ENCODE measurements around the gene PHACTR3. TPM values are rescaled to one million over a fixed set of nuclear protein-coding genes. Genes with fewer than 3 reads are reported as not detected.

Gene PHACTR3
- polyA plus RNA-seq, 2 of the 4 experiments (the other 2 are of a cell fraction): not detected

DNA sequence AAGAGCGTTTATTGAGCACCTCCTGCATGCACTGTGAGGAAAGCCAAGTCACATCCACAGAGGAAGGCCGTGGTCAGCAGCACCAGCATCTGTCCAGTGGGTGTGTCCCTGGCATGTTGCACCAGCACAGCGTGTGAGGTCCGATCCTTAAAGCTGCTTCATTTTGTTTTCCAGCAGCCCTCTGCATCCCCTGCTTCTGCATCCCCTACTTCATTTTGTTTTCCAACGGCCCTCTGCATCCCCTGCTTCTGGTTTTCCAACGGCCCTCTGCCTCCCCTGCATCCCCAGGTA, 181.3 kb downstream of the PHACTR3 start:
- DNase-seq (ENCODE audit: low read depth in 1 of 2, low spot score in 1 of 2): no peak
- POLR2A ChIA-PET: no interaction called here
- CTCF ChIA-PET: interaction anchor here (0.7 to 6.9 kb wide), 3 partner anchors 15 to 65 kb away, joined by 3 to 68 read pairs (median 3); no protein-coding TSS in a partner anchor
- Histone ChIP-seq H3K9me3 (no peaks in the 10 kb centered on the region), H3K4me1 (no peaks in the 10 kb centered on the region), H3K4me3 (no peak overlapping the region), H3K4me2 (no peak overlapping the region), H3K27ac (no peak overlapping the region)
- WGBS (ENCODE audit: missing lambda C conversion rate): 8% methylated on average over 5 of the region's 6 CpGs
- ATAC-seq: no peak
- FAIRE-seq: no peak
- TF ChIP-seq, protein P1, sequence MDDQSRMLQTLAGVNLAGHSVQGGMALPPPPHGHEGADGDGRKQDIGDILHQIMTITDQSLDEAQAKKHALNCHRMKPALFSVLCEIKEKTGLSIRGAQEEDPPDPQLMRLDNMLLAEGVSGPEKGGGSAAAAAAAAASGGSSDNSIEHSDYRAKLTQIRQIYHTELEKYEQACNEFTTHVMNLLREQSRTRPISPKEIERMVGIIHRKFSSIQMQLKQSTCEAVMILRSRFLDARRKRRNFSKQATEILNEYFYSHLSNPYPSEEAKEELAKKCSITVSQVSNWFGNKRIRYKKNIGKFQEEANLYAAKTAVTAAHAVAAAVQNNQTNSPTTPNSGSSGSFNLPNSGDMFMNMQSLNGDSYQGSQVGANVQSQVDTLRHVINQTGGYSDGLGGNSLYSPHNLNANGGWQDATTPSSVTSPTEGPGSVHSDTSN (IDR thresholded peaks at IDR 0.05): no peak
- TF ChIP-seq FOSL2 (IDR thresholded peaks at IDR 0.05) (no peak), FOSL2 (CRISPR knock-in tag; IDR thresholded peaks at IDR 0.05) (no peak), NR3C1 (IDR thresholded peaks at IDR 0.05) (no peak), ZNF302 (CRISPR knock-in tag; IDR thresholded peaks at IDR 0.05) (no peak), JUNB (IDR thresholded peaks at IDR 0.05) (no peak), FOSB (CRISPR knock-in tag; IDR thresholded peaks at IDR 0.05) (no peak), CBX8 (IDR thresholded peaks at IDR 0.05) (no peak), BHLHE40 (IDR thresholded peaks at IDR 0.05; ENCODE audit: low read depth, low read length) (no peak), ELK1 (IDR thresholded peaks at IDR 0.05; ENCODE audit: low read depth, low read length) (no peak), CHD4 (IDR thresholded peaks at IDR 0.05; ENCODE audit: borderline replicate concordance) (no peak)
- TF ChIP-seq, protein P2, sequence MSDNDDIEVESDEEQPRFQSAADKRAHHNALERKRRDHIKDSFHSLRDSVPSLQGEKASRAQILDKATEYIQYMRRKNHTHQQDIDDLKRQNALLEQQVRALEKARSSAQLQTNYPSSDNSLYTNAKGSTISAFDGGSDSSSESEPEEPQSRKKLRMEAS (IDR thresholded peaks at IDR 0.05): no peak

- CTCF ChIA-PET: interaction anchor here (0.7 to 6.9 kb wide), 5 partner anchors 9 to 215 kb away, joined by 3 to 68 read pairs (median 3); no protein-coding TSS in a partner anchor
- Histone ChIP-seq H3K4me1 (no peaks in the 10 kb centered on the region), H3K27ac (no peak overlapping the region), H3K4me3 (no peak overlapping the region), H3K4me2 (no peak overlapping the region), H3K9me3 (no peaks in the 10 kb centered on the region)
- POLR2A ChIA-PET: no interaction called here
- no peak for TF ChIP-seq RNF2 (IDR thresholded peaks at IDR 0.05; ENCODE audit: borderline replicate concordance, low read depth)
- no peak for TF ChIP-seq ZC3H11A (IDR thresholded peaks at IDR 0.05)
- no peak for TF ChIP-seq E2F6 (IDR thresholded peaks at IDR 0.05; ENCODE audit: borderline replicate concordance, low read depth)
- TF ChIP-seq ESRRA (IDR thresholded peaks at IDR 0.05; ENCODE audit: borderline replicate concordance, low read length): no peak
- no peak for TF ChIP-seq SREBF2 (IDR thresholded peaks at IDR 0.05)
- ATAC-seq (no peak), DNase-seq (ENCODE audit: low read depth in 1 of 2, low spot score in 1 of 2) (no peak), FAIRE-seq (no peak)
- 51% methylated on average over 7 of the region's 10 CpGs for WGBS (ENCODE audit: missing lambda C conversion rate)
Observed at GRCh38 chr20:59785986-59786795, 181.9 kb downstream of the PHACTR3 start.

GRCh38 chr20:59786801-59787537, 182.6 kb downstream of the PHACTR3 start:
- no peak overlapping the region for H3K4me2 ChIP-seq
- ATAC-seq: no peak
- no peak for FAIRE-seq
- TF ChIP-seq RFX5 (IDR thresholded peaks at IDR 0.05): no peak
- no peak for TF ChIP-seq POLR2A (IDR thresholded peaks at IDR 0.05; ENCODE audit: low read length)
- TF ChIP-seq, protein P3, sequence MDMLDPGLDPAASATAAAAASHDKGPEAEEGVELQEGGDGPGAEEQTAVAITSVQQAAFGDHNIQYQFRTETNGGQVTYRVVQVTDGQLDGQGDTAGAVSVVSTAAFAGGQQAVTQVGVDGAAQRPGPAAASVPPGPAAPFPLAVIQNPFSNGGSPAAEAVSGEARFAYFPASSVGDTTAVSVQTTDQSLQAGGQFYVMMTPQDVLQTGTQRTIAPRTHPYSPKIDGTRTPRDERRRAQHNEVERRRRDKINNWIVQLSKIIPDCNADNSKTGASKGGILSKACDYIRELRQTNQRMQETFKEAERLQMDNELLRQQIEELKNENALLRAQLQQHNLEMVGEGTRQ (IDR thresholded peaks at IDR 0.05): no peak
- TF ChIP-seq ZC3H11A (IDR thresholded peaks at IDR 0.05): no peak
- TF ChIP-seq E2F6 (IDR thresholded peaks at IDR 0.05; ENCODE audit: borderline replicate concordance, low read depth): no peak
- TF ChIP-seq SMC3 (IDR thresholded peaks at IDR 0.05): no peak
- no peak for TF ChIP-seq HOXA7 (CRISPR knock-in tag; IDR thresholded peaks at IDR 0.05)
- no peak for TF ChIP-seq SREBF2 (IDR thresholded peaks at IDR 0.05)
- TF ChIP-seq EHF (CRISPR knock-in tag; IDR thresholded peaks at IDR 0.05): no peak
- TF ChIP-seq, protein P4, sequence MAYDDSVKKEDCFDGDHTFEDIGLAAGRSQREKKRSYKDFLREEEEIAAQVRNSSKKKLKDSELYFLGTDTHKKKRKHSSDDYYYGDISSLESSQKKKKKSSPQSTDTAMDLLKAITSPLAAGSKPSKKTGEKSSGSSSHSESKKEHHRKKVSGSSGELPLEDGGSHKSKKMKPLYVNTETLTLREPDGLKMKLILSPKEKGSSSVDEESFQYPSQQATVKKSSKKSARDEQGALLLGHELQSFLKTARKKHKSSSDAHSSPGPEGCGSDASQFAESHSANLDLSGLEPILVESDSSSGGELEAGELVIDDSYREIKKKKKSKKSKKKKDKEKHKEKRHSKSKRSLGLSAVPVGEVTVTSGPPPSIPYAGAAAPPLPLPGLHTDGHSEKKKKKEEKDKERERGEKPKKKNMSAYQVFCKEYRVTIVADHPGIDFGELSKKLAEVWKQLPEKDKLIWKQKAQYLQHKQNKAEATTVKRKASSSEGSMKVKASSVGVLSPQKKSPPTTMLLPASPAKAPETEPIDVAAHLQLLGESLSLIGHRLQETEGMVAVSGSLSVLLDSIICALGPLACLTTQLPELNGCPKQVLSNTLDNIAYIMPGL (CRISPR knock-in tag; IDR thresholded peaks at IDR 0.05; ENCODE audit: borderline replicate concordance): no peak
- no peak overlapping the region for H3K27ac ChIP-seq
- 10% methylated on average over 9 of the region's 10 CpGs for WGBS (ENCODE audit: missing lambda C conversion rate)
- H3K9me3 ChIP-seq: no peaks in the 10 kb centered on the region
- ChIA-PET POLR2A (no interaction called here), CTCF (interaction anchor here (1.1 to 2.6 kb wide), 3 partner anchors 9 to 216 kb away, joined by 3 to 10 read pairs (median 9); no protein-coding TSS in a partner anchor)
- H3K4me1 ChIP-seq: no peaks in the 10 kb centered on the region
- no peak overlapping the region for H3K4me3 ChIP-seq
- DNase-seq (ENCODE audit: low read depth in 1 of 2, low spot score in 1 of 2): no peak

Data from A549 (cell line).